KMS-11 (cell line): ENCODE data around the gene FAM163B.

Experiments
- H2AFZ ChIP-seq: fragments of 200-600 bp; sonication (generic); 2 replicates; pipeline ENCODE4 v1.6.1; 2016; ENCODE audit warnings: antibody characterized with exemption, mixed run types, low read depth
- H3K27ac ChIP-seq: fragments of 200-600 bp; sonication (generic); 2 replicates; pipeline ENCODE4 v1.6.1; 2016; ENCODE audit warnings: mild to moderate bottlenecking, mixed run types
- H3K27me3 ChIP-seq: fragments of 200-600 bp; sonication (generic); 2 replicates; pipeline ENCODE4 v1.6.1; 2017; ENCODE audit warnings: mild to moderate bottlenecking, low read depth, mixed run types, moderate library complexity; ENCODE audit not compliant: insufficient read depth
- H3K36me3 ChIP-seq: fragments of 200-600 bp; sonication (generic); 2 replicates; pipeline ENCODE4 v1.6.1; 2017; ENCODE audit warnings: mild to moderate bottlenecking, mixed run types; ENCODE audit not compliant: insufficient read depth
- H3K4me1 ChIP-seq: fragments of 200-600 bp; sonication (generic); 2 replicates; pipeline ENCODE4 v1.6.1; 2016; ENCODE audit warnings: mild to moderate bottlenecking, low read depth, mixed run types; ENCODE audit not compliant: poor library complexity, severe bottlenecking
- H3K4me2 ChIP-seq: fragments of 200-600 bp; sonication (generic); 2 replicates; pipeline ENCODE4 v1.7.0; 2016; ENCODE audit warnings: mild to moderate bottlenecking, mixed run types
- H3K4me3 ChIP-seq: fragments of 200-600 bp; sonication (generic); IDR thresholded peaks from 2 replicates; pipeline ENCODE4 v1.6.1; 2017; ENCODE audit warnings: low read depth, low read length, mixed read lengths; ENCODE audit not compliant: insufficient read depth
- H3K79me2 ChIP-seq: fragments of 200-600 bp; sonication (generic); 2 replicates; pipeline ENCODE4 v1.6.1; 2016; ENCODE audit warnings: low read depth, mixed run types; ENCODE audit not compliant: insufficient read depth
- H3K9ac ChIP-seq: fragments of 200-600 bp; sonication (generic); 2 replicates; pipeline ENCODE4 v1.6.1; 2016; ENCODE audit warnings: mild to moderate bottlenecking, mixed run types
- H4K20me1 ChIP-seq: fragments of 200-600 bp; sonication (generic); 2 replicates; pipeline ENCODE4 v1.6.1; 2016; ENCODE audit warnings: mild to moderate bottlenecking, mixed run types; ENCODE audit not compliant: insufficient read depth
- CTCF ChIP-seq: fragments of 200-600 bp; sonication (generic); conservative IDR thresholded peaks from 2 replicates; pipeline ENCODE4 v1.6.1; 2017; ENCODE audit warnings: low read depth, mild to moderate bottlenecking, antibody characterized with exemption, low read length, moderate library complexity, mixed read lengths

The FAM163B gene

GRCh38 chr9:133640580-133641395 is 31.6 kb upstream of the FAM163B start:
- Histone ChIP-seq H3K79me2 (no peaks in the 10 kb centered on the region), H3K4me3 (no peak overlapping the region), H3K4me2 (no peak overlapping the region), H3K27ac (no peak overlapping the region), H3K9ac (no peak overlapping the region), H3K36me3 (no peaks in the 10 kb centered on the region), H2AFZ (no peak overlapping the region), H3K27me3 (peaks cover 80% of the 10 kb centered on the region), H3K4me1 (no peaks in the 10 kb centered on the region), H4K20me1 (no peaks in the 10 kb centered on the region)
- TF ChIP-seq CTCF, result no peak

- Histone ChIP-seq H3K27ac (no peak overlapping the region), H3K4me2 (no peak overlapping the region), H3K4me1 (no peaks in the 10 kb centered on the region), H4K20me1 (no peaks in the 10 kb centered on the region), H3K9ac (no peak overlapping the region), H2AFZ (no peak overlapping the region), H3K4me3 (no peak overlapping the region), H3K79me2 (no peaks in the 10 kb centered on the region), H3K36me3 (no peaks in the 10 kb centered on the region), H3K27me3 (peaks cover 80% of the 10 kb centered on the region)
- TF ChIP-seq CTCF, result no peak
These were observed 31.0 kb upstream of the FAM163B start for GRCh38 chr9:133640160-133640559.

GRCh38 chr9:133639613-133640012 is 30.4 kb upstream of the FAM163B start:
- no peak overlapping the region for H3K4me3 ChIP-seq
- H3K4me1 ChIP-seq, result no peaks in the 10 kb centered on the region
- H4K20me1 ChIP-seq, result no peaks in the 10 kb centered on the region
- peaks cover 75% of the 10 kb centered on the region for H3K27me3 ChIP-seq
- no peak for TF ChIP-seq CTCF
- no peaks in the 10 kb centered on the region for H3K79me2 ChIP-seq
- H2AFZ ChIP-seq, result no peak overlapping the region
- H3K27ac ChIP-seq, result no peak overlapping the region
- H3K4me2 ChIP-seq, result no peak overlapping the region
- H3K9ac ChIP-seq, result no peak overlapping the region
- no peaks in the 10 kb centered on the region for H3K36me3 ChIP-seq

GRCh38 chr9:133638711-133639110 is 29.5 kb upstream of the FAM163B start:
- Histone ChIP-seq H3K9ac (no peak overlapping the region), H2AFZ (no peak overlapping the region), H3K36me3 (no peaks in the 10 kb centered on the region), H3K4me2 (no peak overlapping the region), H3K79me2 (no peaks in the 10 kb centered on the region), H3K4me3 (no peak overlapping the region), H3K4me1 (no peaks in the 10 kb centered on the region), H4K20me1 (no peaks in the 10 kb centered on the region), H3K27me3 (peaks cover 67% of the 10 kb centered on the region), H3K27ac (no peak overlapping the region)
- no peak for TF ChIP-seq CTCF
